Measurements from ENCODE around the gene PTGER3.
"Not testable (repeated sequence)": the region's sequence is repeated elsewhere in the genome, so short reads cannot be mapped to it uniquely, and the experiment has no call there.

Gene PTGER3

GRCh38 chr1:71015745-71016144 lies 31.9 kb downstream of the PTGER3 start:
- FAIRE-seq (no peak), DNase-seq (ENCODE audit: insufficient read length, low spot score) (no peak)

- DNase-seq (ENCODE audit: insufficient read length, low spot score): no peak
- FAIRE-seq: no peak
Measured at GRCh38 chr1:71014178-71014579, 33.4 kb downstream of the PTGER3 start.

- no peak for FAIRE-seq
Measured at GRCh38 chr1:71002709-71003475, 44.7 kb downstream of the PTGER3 start.

GRCh38 chr1:71001624-71002023 lies 46.0 kb downstream of the PTGER3 start:
- no peak for FAIRE-seq

More at GRCh38 chr1:71002709-71003475, 44.7 kb downstream of the PTGER3 start:
- DNase-seq (ENCODE audit: insufficient read length, low spot score): no peak

GRCh38 chr1:70997793-70998192 lies 49.8 kb downstream of the PTGER3 start:
- FAIRE-seq: no peak

More at GRCh38 chr1:71001624-71002023, 46.0 kb downstream of the PTGER3 start:
- no peak for DNase-seq (ENCODE audit: insufficient read length, low spot score)

GRCh38 chr1:70994753-70995268 lies 52.8 kb downstream of the PTGER3 start:
- FAIRE-seq: no peak
- no peak for DNase-seq (ENCODE audit: insufficient read length, low spot score)

More at GRCh38 chr1:70997793-70998192, 49.8 kb downstream of the PTGER3 start:
- no peak for DNase-seq (ENCODE audit: insufficient read length, low spot score)

GRCh38 chr1:70993798-70994197 lies 53.8 kb downstream of the PTGER3 start:
- FAIRE-seq (no peak), DNase-seq (ENCODE audit: insufficient read length, low spot score) (no peak)

- FAIRE-seq: no peak
Measured at GRCh38 chr1:70992521-70992920, 55.1 kb downstream of the PTGER3 start.

GRCh38 chr1:70990469-70991253 lies 57.0 kb downstream of the PTGER3 start:
- FAIRE-seq (no peak), DNase-seq (ENCODE audit: insufficient read length, low spot score) (no peak)

More at GRCh38 chr1:70992521-70992920, 55.1 kb downstream of the PTGER3 start:
- DNase-seq (ENCODE audit: insufficient read length, low spot score): no peak

- DNase-seq (ENCODE audit: insufficient read length, low spot score) (no peak), FAIRE-seq (no peak)
Measured at GRCh38 chr1:70987497-70987896, 60.1 kb downstream of the PTGER3 start.

GRCh38 chr1:70985776-70986225 lies 61.8 kb downstream of the PTGER3 start:
- not testable (repeated sequence) for DNase-seq (ENCODE audit: insufficient read length, low spot score); FAIRE-seq

GRCh38 chr1:70985278-70985677 lies 62.3 kb downstream of the PTGER3 start:
- not testable (repeated sequence) for FAIRE-seq; DNase-seq (ENCODE audit: insufficient read length, low spot score)

GRCh38 chr1:70980361-70980760 lies 67.3 kb downstream of the PTGER3 start:
- DNase-seq (ENCODE audit: insufficient read length, low spot score) (no peak), FAIRE-seq (no peak)

GRCh38 chr1:70979881-70980280 lies 67.7 kb downstream of the PTGER3 start:
- no peak for DNase-seq (ENCODE audit: insufficient read length, low spot score)
- no peak for FAIRE-seq

- FAIRE-seq (no peak), DNase-seq (ENCODE audit: insufficient read length, low spot score) (no peak)
Measured at GRCh38 chr1:70979313-70979712, 68.3 kb downstream of the PTGER3 start.

- DNase-seq (ENCODE audit: insufficient read length, low spot score) (no peak), FAIRE-seq (no peak)
Measured at GRCh38 chr1:70978623-70979022, 69.0 kb downstream of the PTGER3 start.

GRCh38 chr1:70977575-70977974 lies 70.0 kb downstream of the PTGER3 start:
- DNase-seq (ENCODE audit: insufficient read length, low spot score) (no peak), FAIRE-seq (no peak)

GRCh38 chr1:70977041-70977440 lies 70.6 kb downstream of the PTGER3 start:
- no peak for FAIRE-seq
- DNase-seq (ENCODE audit: insufficient read length, low spot score): no peak

- FAIRE-seq (no peak), DNase-seq (ENCODE audit: insufficient read length, low spot score) (no peak)
Measured at GRCh38 chr1:70973754-70974153, 73.9 kb downstream of the PTGER3 start.

GRCh38 chr1:70970407-70970806 lies 77.2 kb downstream of the PTGER3 start:
- FAIRE-seq: no peak
- no peak for DNase-seq (ENCODE audit: insufficient read length, low spot score)

GRCh38 chr1:70966018-70966638 lies 81.5 kb downstream of the PTGER3 start:
- no peak for DNase-seq (ENCODE audit: insufficient read length, low spot score)
- FAIRE-seq: no peak

Data from HTR-8/SVneo (cell line).